ENCODE results near the gene TCTN1.

GRCh38 chr12:110637869-110638441 lies 24.0 kb downstream of the TCTN1 start:
- TF ChIP-seq SP1 (IDR thresholded peaks at IDR 0.05) (no peak), FOXM1 (IDR thresholded peaks at IDR 0.05; ENCODE audit: borderline replicate concordance) (no peak)
